ENCODE data around the gene NCBP1.

Gene NCBP1

GRCh38 chr9:97627624-97628023 is 6.0 kb upstream of the NCBP1 start:
- no peak for DNase-seq

- DNase-seq, result no peak
Measured at GRCh38 chr9:97628668-97629067, 5.0 kb upstream of the NCBP1 start.

DNA sequence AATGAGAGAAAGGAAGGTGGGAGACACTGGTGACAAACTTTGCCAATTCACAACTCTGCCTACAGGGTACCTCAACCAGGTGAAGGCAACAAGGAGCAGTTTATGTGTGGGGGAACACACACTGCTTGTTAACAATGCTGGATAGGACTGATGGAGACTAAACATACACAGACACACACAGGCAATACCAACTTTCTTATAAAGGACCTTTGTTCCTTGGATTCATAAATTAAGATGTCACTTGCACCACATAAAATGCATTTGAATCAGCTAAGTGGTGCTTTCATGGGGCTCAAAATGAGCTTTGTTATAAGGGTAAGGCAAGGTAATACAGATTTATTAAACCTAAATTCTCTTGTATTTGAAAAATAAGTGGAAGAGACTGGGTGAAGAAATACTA is 4.5 kb upstream of the NCBP1 start:
- DNase-seq, result no peak

- no peak for DNase-seq
Measured at GRCh38 chr9:97630591-97630990, 3.0 kb upstream of the NCBP1 start.

DNA sequence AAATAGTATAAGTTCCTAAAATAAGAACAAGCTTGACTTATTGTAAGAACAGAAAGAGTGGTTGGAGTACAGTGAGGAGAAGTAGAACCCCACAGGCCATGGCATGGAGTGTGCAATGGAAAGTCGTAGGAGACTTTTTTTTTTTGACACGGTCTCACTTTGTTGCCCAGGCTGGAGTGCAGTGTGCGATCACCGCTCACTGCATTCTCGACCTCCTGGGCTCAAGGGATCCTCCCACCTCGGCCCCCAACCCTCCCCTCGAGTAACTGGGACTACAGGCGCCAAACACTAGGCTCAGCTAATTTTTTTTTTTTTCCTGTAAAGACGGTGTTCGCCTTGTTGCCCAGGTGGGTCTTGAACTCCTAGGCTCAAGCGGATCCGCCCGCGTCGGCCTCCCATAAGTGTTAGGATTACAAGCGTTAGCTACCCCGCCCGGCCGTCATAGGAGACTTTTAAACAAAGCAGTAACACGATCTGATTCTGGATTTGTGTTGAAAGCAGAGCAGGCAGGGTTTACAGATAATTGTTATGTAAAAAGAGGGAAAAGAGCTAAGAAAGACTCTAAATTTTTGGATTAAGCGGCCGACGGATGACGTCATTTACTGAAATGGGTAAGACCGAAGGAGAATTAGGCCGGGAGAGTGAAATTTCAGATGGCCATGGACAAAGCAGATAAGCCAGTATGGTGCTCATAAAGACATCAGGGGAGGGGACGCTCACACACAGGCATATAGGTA is 1.2 kb upstream of the NCBP1 start:
- DNase-seq, result no peak

- DNase-seq, result peak; percentile 19
Measured at GRCh38 chr9:97633859-97634490, 354 bp downstream of the NCBP1 start.

DNA sequence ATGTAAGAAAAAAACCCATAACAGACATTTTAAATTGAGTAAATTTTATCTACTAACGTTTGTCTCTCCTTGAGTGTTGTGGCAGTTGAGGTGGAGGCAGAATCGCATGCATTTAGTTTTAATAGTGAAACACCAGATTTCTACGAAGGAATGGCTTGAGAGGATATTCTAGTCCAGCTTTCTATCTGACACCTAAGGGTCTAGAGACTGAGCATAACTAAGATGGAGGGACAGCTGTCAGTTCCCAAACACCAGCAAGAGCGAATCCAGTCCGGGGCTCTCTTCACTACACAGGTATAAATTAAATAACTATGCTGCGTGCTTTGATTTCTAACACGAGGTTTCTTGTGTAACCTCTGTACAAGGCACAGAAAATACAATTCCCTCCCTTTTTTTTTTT is 1.4 kb downstream of the NCBP1 start:
- no peak for DNase-seq

DNA sequence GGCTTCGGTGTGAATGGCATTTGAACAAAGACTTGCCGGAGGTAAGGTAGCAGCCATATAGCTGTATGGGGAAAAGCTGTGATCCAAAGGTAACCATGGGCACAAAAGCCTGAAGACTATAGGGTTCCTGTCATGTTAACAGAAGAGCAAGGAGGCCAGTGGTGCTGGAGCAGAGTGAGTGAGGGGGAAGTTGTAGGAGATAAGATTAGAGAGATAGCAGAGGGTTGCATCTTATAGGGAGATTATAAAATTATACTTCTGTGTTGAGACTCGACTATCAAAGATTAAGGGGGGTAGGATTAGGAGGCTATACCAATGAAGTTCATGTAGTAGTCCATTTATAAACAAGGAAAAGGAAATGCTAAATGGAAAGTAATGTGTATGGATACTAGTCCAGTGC is 3.3 kb downstream of the NCBP1 start:
- no peak for DNase-seq

DNA sequence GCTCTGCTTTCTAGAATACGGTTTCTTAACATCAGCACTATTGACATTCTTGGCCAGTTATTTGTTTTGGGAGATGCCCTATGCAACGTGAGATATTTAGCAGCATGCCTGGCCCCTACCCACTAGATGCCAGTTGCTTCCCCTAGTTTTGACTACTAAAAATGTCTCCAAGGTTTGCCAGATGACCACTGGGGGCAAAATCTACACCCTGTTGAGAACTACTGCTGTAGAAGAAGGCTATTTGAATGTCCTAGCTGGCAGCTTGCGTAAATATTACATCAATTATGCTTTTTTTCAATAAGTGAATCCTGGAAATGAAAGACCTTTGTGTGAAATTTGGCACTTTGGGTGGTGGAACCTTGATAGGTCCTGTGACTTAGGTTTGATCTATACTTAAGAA is 5.0 kb downstream of the NCBP1 start:
- DNase-seq, result no peak

DNA sequence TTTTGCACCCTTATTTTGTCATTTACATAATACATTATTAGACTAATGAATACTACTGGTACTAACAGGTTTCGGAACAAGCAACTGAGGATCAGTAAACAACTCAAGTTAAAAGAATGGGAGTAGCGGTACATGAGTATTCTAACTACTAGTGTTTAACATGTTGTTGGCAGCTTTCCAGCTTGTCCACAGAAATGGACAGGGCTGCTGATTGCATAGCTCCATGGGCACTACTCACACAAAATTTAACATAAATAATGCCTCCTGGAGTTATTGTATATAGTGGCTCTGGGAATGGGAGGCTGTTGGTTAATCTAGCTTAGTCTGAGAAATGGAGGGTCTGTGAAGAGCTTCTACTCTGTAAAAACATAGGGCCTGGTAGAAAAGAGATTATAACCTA is 6.7 kb downstream of the NCBP1 start:
- DNase-seq, result no peak

DNA sequence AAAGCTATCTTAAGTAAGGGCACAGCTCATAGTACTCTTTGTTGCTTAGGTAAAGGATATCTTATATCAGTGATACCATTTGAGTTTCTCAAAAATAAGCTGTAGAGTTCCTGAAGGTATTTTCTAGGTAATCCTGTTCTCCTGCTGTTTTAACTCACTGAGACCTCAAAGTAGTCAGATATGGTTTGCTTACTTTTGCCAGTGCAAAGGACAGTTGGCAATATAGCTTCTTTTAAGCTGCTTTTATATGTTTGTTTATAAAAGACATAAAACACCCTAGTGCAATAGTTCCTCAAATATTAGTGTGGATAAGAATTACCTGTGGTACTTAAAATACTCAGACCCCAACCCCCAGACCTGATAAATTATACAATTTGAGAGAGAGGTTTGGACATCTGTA is 12.1 kb downstream of the NCBP1 start:
- DNase-seq, result no peak

- no peak for DNase-seq
Measured at GRCh38 chr9:97647996-97648395, 14.4 kb downstream of the NCBP1 start.

- DNase-seq, result no peak
Measured at GRCh38 chr9:97651646-97652045, 18.0 kb downstream of the NCBP1 start.

DNA sequence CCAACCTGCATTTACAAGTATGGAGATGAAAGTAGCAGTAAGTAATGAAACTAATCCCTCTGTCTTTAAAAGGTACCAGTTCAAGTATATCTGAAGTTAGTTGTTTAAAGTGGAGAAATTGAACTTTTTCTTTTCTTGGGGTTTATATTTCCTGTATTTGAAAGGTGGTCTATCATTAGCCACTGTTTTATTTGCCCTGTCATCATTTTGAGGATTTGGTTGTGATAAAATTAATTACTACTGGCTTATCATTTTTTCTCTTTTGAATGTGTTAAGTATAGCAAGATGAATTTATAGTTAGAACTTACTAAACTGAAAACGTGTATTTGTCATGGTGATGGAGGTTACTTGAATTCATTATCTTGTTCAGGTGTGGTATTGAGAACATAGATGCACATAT is 25.1 kb downstream of the NCBP1 start:
- no peak for DNase-seq

DNA sequence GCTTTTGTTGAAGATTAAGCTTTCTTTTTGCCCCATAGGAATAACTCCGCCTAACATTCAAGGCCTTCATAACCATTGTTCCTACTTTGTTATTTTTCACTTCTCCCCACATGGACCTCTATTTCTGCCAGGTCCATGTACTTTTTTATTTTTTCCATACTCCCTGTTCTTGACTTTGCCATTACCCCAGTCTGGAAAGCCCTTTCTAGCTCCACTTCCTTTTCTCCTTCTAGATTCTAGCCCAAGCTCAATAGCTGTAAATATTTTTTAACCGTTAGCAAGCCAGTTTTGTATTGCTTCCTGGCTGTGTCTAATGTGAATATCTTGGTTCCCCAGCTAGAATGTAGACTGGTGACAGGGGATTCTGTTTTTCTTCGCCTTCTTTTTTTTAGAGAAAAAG is 26.1 kb downstream of the NCBP1 start:
- DNase-seq, result no peak

DNA sequence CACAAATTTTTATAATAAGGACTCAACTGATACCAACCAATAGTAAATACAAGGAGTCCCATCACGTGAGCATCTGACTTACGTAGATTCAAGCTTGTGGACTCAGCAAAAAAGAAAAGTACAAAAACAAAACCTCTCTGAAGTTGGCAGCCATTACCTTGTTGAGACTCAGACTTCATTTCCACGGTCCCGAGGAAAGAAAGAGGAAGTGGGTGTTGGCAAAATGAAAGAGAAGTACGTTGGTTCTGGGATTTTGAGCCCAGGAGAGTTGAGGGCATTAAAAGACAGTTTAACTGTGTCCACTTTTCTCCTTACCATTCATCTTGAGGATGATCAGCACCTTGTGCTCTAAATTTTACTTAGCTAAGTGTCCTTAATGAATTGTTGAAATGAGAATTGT is 26.7 kb downstream of the NCBP1 start:
- DNase-seq, result no peak

DNA sequence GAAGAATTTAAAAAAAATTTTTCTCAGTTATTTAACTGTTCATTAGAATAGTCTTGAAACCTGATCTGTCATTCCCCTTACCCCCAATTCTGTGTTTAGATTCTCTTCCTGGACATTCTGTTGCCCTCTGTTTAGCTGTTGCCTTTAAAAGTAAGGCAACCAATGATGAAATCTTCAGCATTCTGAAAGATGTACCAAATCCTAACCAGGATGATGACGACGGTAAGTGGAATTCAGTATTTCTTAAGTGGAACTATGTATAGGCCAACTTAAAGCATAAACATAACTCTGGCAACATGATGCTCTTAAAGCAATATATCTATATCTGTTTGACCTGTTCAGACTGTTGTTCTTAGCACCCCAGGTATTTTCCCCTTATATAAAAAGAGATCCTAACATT is 27.2 kb downstream of the NCBP1 start:
- no peak for DNase-seq

- DNase-seq, result no peak
Measured at GRCh38 chr9:97665742-97666141, 32.1 kb downstream of the NCBP1 start.

GRCh38 chr9:97666907-97667686 is 33.5 kb downstream of the NCBP1 start:
- no peak for DNase-seq

DNA sequence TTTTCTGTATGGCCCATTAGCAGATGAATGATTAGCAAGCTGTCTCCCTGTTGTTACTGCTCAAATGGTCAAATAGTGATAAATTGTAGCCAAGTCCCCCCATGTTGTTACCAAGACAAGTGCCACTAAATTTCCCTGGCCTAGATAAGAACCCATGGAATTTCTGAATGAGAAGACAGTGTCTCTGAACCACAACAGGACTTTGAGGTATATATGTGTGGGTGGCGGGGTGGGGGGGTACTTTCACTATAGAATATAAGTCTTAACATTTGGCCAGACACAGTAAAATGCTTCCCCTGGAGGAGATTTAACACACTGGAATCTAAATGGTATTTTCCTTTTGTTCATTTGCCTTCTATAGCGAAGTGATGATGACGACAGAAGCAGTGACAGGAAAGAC is 34.9 kb downstream of the NCBP1 start:
- DNase-seq, result no peak

DNA sequence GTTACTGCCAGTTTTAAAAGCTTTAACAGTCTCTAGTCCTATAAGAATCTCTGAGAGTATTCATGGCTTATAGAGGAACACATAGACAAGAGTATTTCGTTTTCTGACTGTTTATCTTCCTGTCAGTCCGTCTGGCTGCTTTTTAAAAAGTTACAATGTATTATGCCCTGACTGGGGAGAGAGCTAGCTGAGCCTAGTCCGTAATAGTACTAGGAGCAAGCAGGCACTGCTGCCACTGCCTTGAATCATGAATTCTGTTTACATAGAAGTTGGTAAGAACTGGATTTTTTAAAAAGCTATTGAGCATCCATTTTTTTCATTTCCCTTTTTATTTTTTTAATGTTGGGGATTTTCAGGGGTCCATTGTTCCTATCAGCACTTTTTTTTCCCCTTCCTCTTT is 37.0 kb downstream of the NCBP1 start:
- DNase-seq, result no peak

DNA sequence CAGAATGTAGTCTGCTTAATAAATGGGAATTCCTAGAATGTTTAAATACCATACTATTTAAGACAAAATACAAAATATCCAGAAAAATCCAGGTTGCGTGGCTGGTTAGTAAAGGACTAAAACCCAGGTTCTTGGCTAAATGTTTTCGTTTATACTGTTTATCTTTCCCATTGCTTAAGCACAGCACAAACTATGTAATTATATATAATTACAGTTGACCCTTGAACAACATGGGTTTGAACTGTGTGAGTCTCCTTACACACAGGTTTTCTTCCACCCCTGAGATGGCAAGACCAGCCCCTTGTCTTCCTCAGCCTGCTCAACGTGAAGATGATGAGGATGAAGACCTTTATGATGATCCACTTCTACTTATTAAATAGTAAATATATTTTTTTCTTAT is 38.8 kb downstream of the NCBP1 start:
- no peak for DNase-seq

- DNase-seq, result no peak
Measured at GRCh38 chr9:97673922-97674321, 40.3 kb downstream of the NCBP1 start.

GRCh38 chr9:97675655-97676054 is 42.0 kb downstream of the NCBP1 start:
- DNase-seq, result no peak

All from CD4-positive, alpha-beta T cell treated with Interleukin-12 subunit alpha and Interleukin-12 subunit beta, for 1 hour (primary cell).